ENCODE results near the gene PSMB9.
"Not testable (repeated sequence)": the region's sequence is repeated elsewhere in the genome, so short reads cannot be mapped to it uniquely, and the experiment has no call there.

The PSMB9 gene

GRCh38 chr6:32853541-32854375, at the start of gene PSMB9, which contains the start of gene TAP1:
Gene PSMB9, plus strand, starts transcription at chr6:32854192. Its CDS starts 38 bp downstream, at chr6:32854230.
Gene TAP1, minus strand, starts transcription at chr6:32853704. Its CDS starts 68 bp downstream, at chr6:32853636.
- H3K9ac ChIP-seq (ENCODE audit: low read depth, low read length) = peak within 1 kb of the TSS; percentile 64; the same call in 1 of the 2 replicates
- 0 out of 2 replicates have a peak, but pooled peaks cover 2% of the 10 kb centered on the region for H3K36me3 ChIP-seq (ENCODE audit: insufficient read depth, low read depth, low read length)
- no peaks in the 10 kb centered on the region for H3K9me3 ChIP-seq (ENCODE audit: insufficient read depth, low read depth, low read length)
- peaks cover 85% of the 10 kb centered on the region for H3K27me3 ChIP-seq (ENCODE audit: insufficient read depth, low read length)
- no peaks in the 10 kb centered on the region for H3K4me1 ChIP-seq (ENCODE audit: insufficient read depth, low read length)
- peak within 1 kb of the TSS; percentile 75 for H3K4me3 ChIP-seq (ENCODE audit: low read length)
- H3K27ac ChIP-seq (ENCODE audit: low read length) = no peak within 1 kb of the TSS

GRCh38 chr6:32805404-32805803, 48.6 kb upstream of the PSMB9 start:
- not testable (repeated sequence) for H3K36me3 ChIP-seq (ENCODE audit: insufficient read depth, low read depth, low read length); H3K9me3 ChIP-seq (ENCODE audit: insufficient read depth, low read depth, low read length); H3K27ac ChIP-seq (ENCODE audit: low read length); H3K4me1 ChIP-seq (ENCODE audit: insufficient read depth, low read length); H3K27me3 ChIP-seq (ENCODE audit: insufficient read depth, low read length); H3K4me3 ChIP-seq (ENCODE audit: low read length); H3K9ac ChIP-seq (ENCODE audit: low read depth, low read length)

- H3K36me3 ChIP-seq (ENCODE audit: insufficient read depth, low read depth, low read length) = no peaks in the 10 kb centered on the region
- H3K4me3 ChIP-seq (ENCODE audit: low read length) = no peak overlapping the region
- H3K4me1 ChIP-seq (ENCODE audit: insufficient read depth, low read length) = no peaks in the 10 kb centered on the region
- H3K9me3 ChIP-seq (ENCODE audit: insufficient read depth, low read depth, low read length) = no peaks in the 10 kb centered on the region; the same call in 1 of the 2 replicates
- H3K27me3 ChIP-seq (ENCODE audit: insufficient read depth, low read length) = no peaks in the 10 kb centered on the region
- H3K9ac ChIP-seq (ENCODE audit: low read depth, low read length) = no peak overlapping the region
- H3K27ac ChIP-seq (ENCODE audit: low read length) = no peak overlapping the region
These were observed 46.9 kb upstream of the PSMB9 start for GRCh38 chr6:32807020-32807580.

- Histone ChIP-seq H3K4me3 (ENCODE audit: low read length) (no peak overlapping the region), H3K4me1 (ENCODE audit: insufficient read depth, low read length) (no peaks in the 10 kb centered on the region), H3K27ac (ENCODE audit: low read length) (no peak overlapping the region), H3K9me3 (ENCODE audit: insufficient read depth, low read depth, low read length) (no peaks in the 10 kb centered on the region), H3K9ac (ENCODE audit: low read depth, low read length) (no peak overlapping the region), H3K27me3 (ENCODE audit: insufficient read depth, low read length) (no peaks in the 10 kb centered on the region; the same call in 1 of the 2 replicates), H3K36me3 (ENCODE audit: insufficient read depth, low read depth, low read length) (no peaks in the 10 kb centered on the region)
These were observed 44.8 kb upstream of the PSMB9 start for GRCh38 chr6:32809171-32809570.

GRCh38 chr6:32814145-32814544, 39.8 kb upstream of the PSMB9 start:
- Histone ChIP-seq H3K4me1 (ENCODE audit: insufficient read depth, low read length) (no peaks in the 10 kb centered on the region), H3K9ac (ENCODE audit: low read depth, low read length) (no peak overlapping the region), H3K9me3 (ENCODE audit: insufficient read depth, low read depth, low read length) (no peaks in the 10 kb centered on the region), H3K27me3 (ENCODE audit: insufficient read depth, low read length) (no peaks in the 10 kb centered on the region; the same call in 1 of the 2 replicates), H3K27ac (ENCODE audit: low read length) (no peak overlapping the region), H3K4me3 (ENCODE audit: low read length) (no peak overlapping the region), H3K36me3 (ENCODE audit: insufficient read depth, low read depth, low read length) (no peaks in the 10 kb centered on the region)

- Histone ChIP-seq H3K36me3 (ENCODE audit: insufficient read depth, low read depth, low read length) (no peaks in the 10 kb centered on the region), H3K27me3 (ENCODE audit: insufficient read depth, low read length) (no peaks in the 10 kb centered on the region; the same call in 1 of the 2 replicates), H3K9ac (ENCODE audit: low read depth, low read length) (no peak overlapping the region), H3K4me1 (ENCODE audit: insufficient read depth, low read length) (no peaks in the 10 kb centered on the region), H3K9me3 (ENCODE audit: insufficient read depth, low read depth, low read length) (no peaks in the 10 kb centered on the region), H3K4me3 (ENCODE audit: low read length) (no peak overlapping the region), H3K27ac (ENCODE audit: low read length) (no peak overlapping the region)
These were observed 38.9 kb upstream of the PSMB9 start for GRCh38 chr6:32815115-32815514.

- Histone ChIP-seq H3K9me3 (ENCODE audit: insufficient read depth, low read depth, low read length) (no peaks in the 10 kb centered on the region), H3K4me3 (ENCODE audit: low read length) (no peak overlapping the region), H3K36me3 (ENCODE audit: insufficient read depth, low read depth, low read length) (no peaks in the 10 kb centered on the region), H3K27ac (ENCODE audit: low read length) (no peak overlapping the region), H3K9ac (ENCODE audit: low read depth, low read length) (no peak overlapping the region), H3K27me3 (ENCODE audit: insufficient read depth, low read length) (no peaks in the 10 kb centered on the region; the same call in 1 of the 2 replicates), H3K4me1 (ENCODE audit: insufficient read depth, low read length) (no peaks in the 10 kb centered on the region)
These were observed 38.0 kb upstream of the PSMB9 start for GRCh38 chr6:32815996-32816395.

- Histone ChIP-seq H3K9ac (ENCODE audit: low read depth, low read length) (no peak within 1 kb of the TSS), H3K9me3 (ENCODE audit: insufficient read depth, low read depth, low read length) (no peaks in the 10 kb centered on the region), H3K27ac (ENCODE audit: low read length) (no peak within 1 kb of the TSS), H3K4me3 (ENCODE audit: low read length) (no peak within 1 kb of the TSS), H3K4me1 (ENCODE audit: insufficient read depth, low read length) (no peaks in the 10 kb centered on the region), H3K27me3 (ENCODE audit: insufficient read depth, low read length) (no peaks in the 10 kb centered on the region; the same call in 1 of the 2 replicates), H3K36me3 (ENCODE audit: insufficient read depth, low read depth, low read length) (no peaks in the 10 kb centered on the region)
These were observed 37.2 kb upstream of the PSMB9 start, which contains the start of gene HLA-DOB for GRCh38 chr6:32816746-32817204. Gene HLA-DOB, minus strand, starts transcription at chr6:32817002. Its CDS starts 51 bp downstream, at chr6:32816951.

GRCh38 chr6:32818867-32819266, 35.1 kb upstream of the PSMB9 start:
- no peaks in the 10 kb centered on the region for H3K4me1 ChIP-seq (ENCODE audit: insufficient read depth, low read length)
- H3K4me3 ChIP-seq (ENCODE audit: low read length) = no peak overlapping the region
- no peak overlapping the region for H3K27ac ChIP-seq (ENCODE audit: low read length)
- no peaks in the 10 kb centered on the region for H3K36me3 ChIP-seq (ENCODE audit: insufficient read depth, low read depth, low read length)
- H3K9me3 ChIP-seq (ENCODE audit: insufficient read depth, low read depth, low read length) = no peaks in the 10 kb centered on the region
- H3K27me3 ChIP-seq (ENCODE audit: insufficient read depth, low read length) = no peaks in the 10 kb centered on the region
- H3K9ac ChIP-seq (ENCODE audit: low read depth, low read length) = no peak overlapping the region

GRCh38 chr6:32819729-32820128, 34.3 kb upstream of the PSMB9 start:
- H3K4me1 ChIP-seq (ENCODE audit: insufficient read depth, low read length) = no peaks in the 10 kb centered on the region
- no peaks in the 10 kb centered on the region for H3K9me3 ChIP-seq (ENCODE audit: insufficient read depth, low read depth, low read length)
- H3K27ac ChIP-seq (ENCODE audit: low read length) = no peak overlapping the region
- no peak overlapping the region for H3K9ac ChIP-seq (ENCODE audit: low read depth, low read length)
- H3K27me3 ChIP-seq (ENCODE audit: insufficient read depth, low read length) = no peaks in the 10 kb centered on the region
- H3K4me3 ChIP-seq (ENCODE audit: low read length) = no peak overlapping the region
- no peaks in the 10 kb centered on the region for H3K36me3 ChIP-seq (ENCODE audit: insufficient read depth, low read depth, low read length)

GRCh38 chr6:32825966-32826365, 28.0 kb upstream of the PSMB9 start:
- Histone ChIP-seq H3K27ac (ENCODE audit: low read length) (no peak overlapping the region), H3K36me3 (ENCODE audit: insufficient read depth, low read depth, low read length) (peaks cover 18% of the 10 kb centered on the region), H3K4me1 (ENCODE audit: insufficient read depth, low read length) (no peaks in the 10 kb centered on the region), H3K9ac (ENCODE audit: low read depth, low read length) (no peak overlapping the region), H3K4me3 (ENCODE audit: low read length) (no peak overlapping the region), H3K9me3 (ENCODE audit: insufficient read depth, low read depth, low read length) (no peaks in the 10 kb centered on the region), H3K27me3 (ENCODE audit: insufficient read depth, low read length) (no peaks in the 10 kb centered on the region)

- H3K36me3 ChIP-seq (ENCODE audit: insufficient read depth, low read depth, low read length) = peaks cover 23% of the 10 kb centered on the region
- H3K4me3 ChIP-seq (ENCODE audit: low read length) = no peak overlapping the region
- H3K9ac ChIP-seq (ENCODE audit: low read depth, low read length) = no peak overlapping the region
- H3K27me3 ChIP-seq (ENCODE audit: insufficient read depth, low read length) = no peaks in the 10 kb centered on the region
- H3K27ac ChIP-seq (ENCODE audit: low read length) = no peak overlapping the region
- H3K9me3 ChIP-seq (ENCODE audit: insufficient read depth, low read depth, low read length) = no peaks in the 10 kb centered on the region
- H3K4me1 ChIP-seq (ENCODE audit: insufficient read depth, low read length) = no peaks in the 10 kb centered on the region
These were observed 27.0 kb upstream of the PSMB9 start for GRCh38 chr6:32827025-32827424.

Data from iPS-20b (cell line).